Lower lobe of right lung (tissue), 2 donors: ENCODE measurements around the gene PLXNA1. TPM values are rescaled to one million over a fixed set of nuclear protein-coding genes. Genes with fewer than 3 reads are reported as not detected.

Experiments
- ATAC-seq, 2 donors: fragments of 200-7000 bp; cut with Tn5 transposase; one replicate each; pipeline ENCODE4 v1.9.1; 2020 to 2022; ENCODE audit warnings: mild to moderate bottlenecking in 2 of 2, moderate library complexity in 2 of 2
- DNase-seq: peaks from one replicate; pipeline ENCODE4 v3.0.0-alpha.2; 2020
- H3K27ac ChIP-seq: fragments of 200-600 bp; one replicate; pipeline ENCODE4 v1.8.0; 2022
- H3K27me3 ChIP-seq: fragments of 200-600 bp; one replicate; pipeline ENCODE4 v1.8.0; 2022; ENCODE audit warnings: low read depth
- H3K36me3 ChIP-seq: fragments of 200-600 bp; one replicate; pipeline ENCODE4 v1.8.0; 2022; ENCODE audit warnings: mild to moderate bottlenecking
- H3K4me1 ChIP-seq: fragments of 200-600 bp; one replicate; pipeline ENCODE4 v1.8.0; 2022
- H3K4me3 ChIP-seq: fragments of 200-600 bp; one replicate; pipeline ENCODE4 v1.8.0; 2022; ENCODE audit warnings: mild to moderate bottlenecking
- H3K9me3 ChIP-seq: fragments of 200-600 bp; one replicate; pipeline ENCODE4 v1.8.0; 2022
- intact Hi-C: fragments of 100-400 bp; cut with DNase I; formaldehyde crosslinking; loops from one replicate; pipeline ENCODE4 v1.11.0; 2022
- total RNA-seq: library from RNA; stranded (reverse); fragmentation: NEBNext Ultra II Directional; extraction: Animal tissue kit (Norgen Biotek cat#: 25700); gene quantifications from one replicate; pipeline ENCODE4 v1.2.1, GENCODE V29; 2021
- TF ChIP-seq, protein P1 (sequence below): fragments of 200-600 bp; IDR thresholded peaks from one replicate; pipeline ENCODE4 v1.8.0; 2022; ENCODE audit warnings: antibody characterized with exemption, mild to moderate bottlenecking
- donor health status: DM: no; HTN: yes; CAD: no; lungs with severe emphysema.

The PLXNA1 gene
- total RNA-seq, 1 donor from 2014 or later, result 48.1 TPM

DNA sequence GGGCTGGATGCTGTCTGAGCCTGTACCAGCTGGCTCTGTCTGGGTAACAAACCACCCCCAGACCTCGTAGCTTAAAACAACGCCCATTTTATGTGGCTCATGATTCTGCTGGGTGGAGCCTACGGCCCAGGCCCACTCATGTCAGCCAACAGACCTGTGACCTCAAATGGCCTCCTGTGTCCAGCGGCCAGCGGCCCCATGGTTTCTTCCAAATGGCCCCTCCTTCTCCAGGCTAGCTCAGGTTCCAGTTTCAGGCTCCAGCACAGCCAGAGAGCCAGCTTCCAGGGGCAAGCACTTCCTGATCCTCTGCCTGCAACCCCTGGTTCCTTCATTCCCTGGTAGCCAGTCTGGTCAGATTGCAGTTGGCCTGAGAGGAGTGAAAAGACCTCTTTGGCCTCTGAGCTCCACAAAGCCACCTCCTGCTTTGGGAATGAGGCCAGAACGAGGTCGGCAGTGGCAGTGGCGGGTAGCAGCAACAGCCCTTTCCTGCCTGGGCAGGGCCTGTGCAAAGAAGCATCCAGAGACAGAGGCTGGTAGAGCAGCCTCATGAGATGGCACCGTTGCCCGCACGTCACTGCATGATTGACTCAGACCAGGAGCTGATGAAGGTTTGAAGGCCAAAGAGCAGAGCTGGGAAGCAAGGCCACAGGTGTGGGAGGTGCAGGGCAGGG lies 21.0 kb upstream of the PLXNA1 start:
- Histone ChIP-seq H3K27ac (no peak overlapping the region), H3K9me3 (no peaks in the 10 kb centered on the region), H3K4me1 (peaks cover 22% of the 10 kb centered on the region), H3K36me3 (no peaks in the 10 kb centered on the region), H3K27me3 (no peaks in the 10 kb centered on the region), H3K4me3 (no peak overlapping the region)
- TF ChIP-seq, protein P1, sequence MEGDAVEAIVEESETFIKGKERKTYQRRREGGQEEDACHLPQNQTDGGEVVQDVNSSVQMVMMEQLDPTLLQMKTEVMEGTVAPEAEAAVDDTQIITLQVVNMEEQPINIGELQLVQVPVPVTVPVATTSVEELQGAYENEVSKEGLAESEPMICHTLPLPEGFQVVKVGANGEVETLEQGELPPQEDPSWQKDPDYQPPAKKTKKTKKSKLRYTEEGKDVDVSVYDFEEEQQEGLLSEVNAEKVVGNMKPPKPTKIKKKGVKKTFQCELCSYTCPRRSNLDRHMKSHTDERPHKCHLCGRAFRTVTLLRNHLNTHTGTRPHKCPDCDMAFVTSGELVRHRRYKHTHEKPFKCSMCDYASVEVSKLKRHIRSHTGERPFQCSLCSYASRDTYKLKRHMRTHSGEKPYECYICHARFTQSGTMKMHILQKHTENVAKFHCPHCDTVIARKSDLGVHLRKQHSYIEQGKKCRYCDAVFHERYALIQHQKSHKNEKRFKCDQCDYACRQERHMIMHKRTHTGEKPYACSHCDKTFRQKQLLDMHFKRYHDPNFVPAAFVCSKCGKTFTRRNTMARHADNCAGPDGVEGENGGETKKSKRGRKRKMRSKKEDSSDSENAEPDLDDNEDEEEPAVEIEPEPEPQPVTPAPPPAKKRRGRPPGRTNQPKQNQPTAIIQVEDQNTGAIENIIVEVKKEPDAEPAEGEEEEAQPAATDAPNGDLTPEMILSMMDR, result no peak
- ATAC-seq (peak in 1 of 2 donors; percentile 3), DNase-seq (no peak)
- intact Hi-C loops, result no loop called here

DNA sequence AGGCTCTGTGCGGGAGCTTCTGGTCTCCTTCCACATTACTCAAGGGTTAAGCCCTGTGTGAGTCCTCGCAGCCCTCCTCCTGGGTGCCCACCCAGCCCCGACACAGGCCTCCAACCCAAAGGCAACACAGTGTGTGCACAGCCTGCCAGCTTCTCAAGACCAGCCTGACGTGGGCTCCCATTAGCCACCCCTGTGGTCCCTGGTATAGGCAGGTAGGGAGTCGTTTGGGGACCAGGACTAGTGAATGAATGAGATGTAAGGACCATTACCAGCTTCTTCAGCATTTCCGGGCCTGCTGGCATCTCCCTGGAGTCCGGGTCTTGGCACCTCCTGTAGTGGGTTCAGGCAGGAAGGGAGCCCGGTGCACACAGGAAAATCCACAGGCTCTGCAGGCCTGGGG lies 20.2 kb upstream of the PLXNA1 start:
- Histone ChIP-seq H3K4me1 (peaks cover 22% of the 10 kb centered on the region), H3K27ac (no peak overlapping the region), H3K9me3 (no peaks in the 10 kb centered on the region), H3K36me3 (no peaks in the 10 kb centered on the region), H3K27me3 (no peaks in the 10 kb centered on the region), H3K4me3 (no peak overlapping the region)
- TF ChIP-seq, protein P1, result no peak
- intact Hi-C loops, result no loop called here
- no peak for DNase-seq
- no peak for ATAC-seq

DNA sequence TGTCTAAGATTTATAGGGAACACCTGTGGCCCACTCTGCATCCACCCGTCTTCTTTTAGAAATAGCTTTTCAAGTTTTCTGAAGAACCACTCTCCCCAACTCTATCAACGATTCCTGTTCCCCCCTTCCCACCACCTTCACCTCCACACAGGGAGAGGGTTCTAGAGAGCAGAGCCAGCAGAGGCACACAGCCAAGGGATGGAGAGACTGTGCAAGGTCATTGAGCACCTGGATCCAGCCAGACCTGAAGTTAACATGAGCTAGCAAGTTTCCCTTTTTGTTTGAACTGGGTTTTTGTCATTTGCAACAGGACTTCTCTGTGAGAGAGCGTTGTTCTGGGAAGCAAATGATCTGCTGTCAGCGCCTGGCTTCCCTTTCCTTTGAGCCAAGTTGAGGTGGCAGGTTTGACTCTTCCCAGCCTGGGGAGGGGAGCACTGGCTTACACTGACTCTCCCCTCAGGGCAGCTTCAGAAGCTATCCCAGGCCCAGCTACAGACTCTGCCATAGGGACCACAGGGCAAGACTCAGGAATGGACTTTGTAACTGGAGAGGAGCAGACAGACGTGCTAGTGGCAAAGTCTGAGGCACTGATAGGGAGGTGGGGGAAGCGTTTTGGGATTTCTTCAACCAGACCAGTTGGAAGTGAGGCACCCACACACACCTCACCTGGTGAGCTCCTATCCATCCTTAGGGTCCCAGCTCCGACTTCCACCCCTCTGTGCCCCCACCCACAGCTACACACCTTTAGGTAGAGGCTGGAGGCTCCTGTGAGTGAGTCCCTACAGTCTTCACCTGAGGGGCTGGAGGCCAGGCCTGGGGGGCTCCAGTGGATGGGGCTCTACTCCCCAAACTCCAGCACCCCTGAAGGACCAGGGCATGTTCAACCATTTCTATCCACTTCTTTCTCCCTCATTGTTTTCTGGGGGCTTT lies 19.4 kb upstream of the PLXNA1 start:
- H3K27ac ChIP-seq, result no peak overlapping the region
- no peak overlapping the region for H3K4me3 ChIP-seq
- H3K36me3 ChIP-seq, result no peaks in the 10 kb centered on the region
- H3K4me1 ChIP-seq, result peaks cover 22% of the 10 kb centered on the region
- no peaks in the 10 kb centered on the region for H3K27me3 ChIP-seq
- TF ChIP-seq, protein P1, result no peak
- no peaks in the 10 kb centered on the region for H3K9me3 ChIP-seq
- intact Hi-C loops, result no loop called here
- DNase-seq (no peak), ATAC-seq (no peak)

DNA sequence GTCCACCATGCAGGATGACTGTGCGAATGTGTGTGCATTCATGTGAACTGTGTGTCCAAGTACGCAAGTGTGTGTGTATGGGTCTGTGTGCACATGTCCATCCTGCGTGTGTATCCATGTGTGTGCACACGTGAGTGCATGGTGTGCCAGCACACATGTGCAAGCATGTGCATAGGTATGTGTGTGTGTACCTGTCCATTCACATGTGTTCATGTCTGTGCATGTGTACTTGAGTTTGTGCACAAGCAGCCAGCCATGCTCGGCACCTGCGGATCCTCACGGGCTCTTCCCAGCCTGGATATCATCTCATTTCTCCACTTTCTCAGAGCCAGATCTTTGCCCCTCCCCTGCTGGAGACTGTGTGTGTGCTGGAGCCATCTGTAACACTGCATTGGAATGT lies 18.7 kb upstream of the PLXNA1 start:
- H3K9me3 ChIP-seq, result no peaks in the 10 kb centered on the region
- no peak overlapping the region for H3K4me3 ChIP-seq
- DNase-seq (no peak), ATAC-seq (no peak)
- H3K27me3 ChIP-seq, result no peaks in the 10 kb centered on the region
- intact Hi-C loops, result no loop called here
- TF ChIP-seq, protein P1, result no peak
- H3K27ac ChIP-seq, result no peak overlapping the region
- no peaks in the 10 kb centered on the region for H3K36me3 ChIP-seq
- H3K4me1 ChIP-seq, result peaks cover 22% of the 10 kb centered on the region

DNA sequence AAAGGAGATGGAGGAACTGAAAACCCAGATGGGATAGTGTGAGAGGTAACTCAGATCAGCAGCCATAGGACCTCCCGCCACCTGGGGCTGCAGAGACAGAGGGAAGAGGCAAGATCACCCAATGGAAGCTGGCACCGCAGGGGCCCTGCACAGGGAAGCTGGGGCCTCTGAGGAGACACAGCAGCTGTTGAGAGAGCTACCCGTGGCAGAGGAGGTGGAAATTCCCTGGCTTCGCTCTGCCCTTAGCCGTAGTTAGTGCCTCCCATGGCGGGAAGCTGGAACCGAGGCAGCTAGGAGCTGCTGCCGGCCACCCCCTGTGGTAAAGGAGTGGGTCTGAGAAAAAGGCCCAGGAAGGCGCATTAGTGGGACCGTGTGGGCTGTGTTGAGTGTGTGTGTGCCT lies 18.0 kb upstream of the PLXNA1 start:
- Histone ChIP-seq H3K4me3 (no peak overlapping the region), H3K36me3 (no peaks in the 10 kb centered on the region), H3K27ac (no peak overlapping the region), H3K4me1 (peaks cover 22% of the 10 kb centered on the region), H3K9me3 (no peaks in the 10 kb centered on the region), H3K27me3 (no peaks in the 10 kb centered on the region)
- DNase-seq (no peak), ATAC-seq (no peak)
- intact Hi-C loops, result no loop called here
- TF ChIP-seq, protein P1, result no peak
